Measurements from ENCODE around the gene L2HGDH.

DNA sequence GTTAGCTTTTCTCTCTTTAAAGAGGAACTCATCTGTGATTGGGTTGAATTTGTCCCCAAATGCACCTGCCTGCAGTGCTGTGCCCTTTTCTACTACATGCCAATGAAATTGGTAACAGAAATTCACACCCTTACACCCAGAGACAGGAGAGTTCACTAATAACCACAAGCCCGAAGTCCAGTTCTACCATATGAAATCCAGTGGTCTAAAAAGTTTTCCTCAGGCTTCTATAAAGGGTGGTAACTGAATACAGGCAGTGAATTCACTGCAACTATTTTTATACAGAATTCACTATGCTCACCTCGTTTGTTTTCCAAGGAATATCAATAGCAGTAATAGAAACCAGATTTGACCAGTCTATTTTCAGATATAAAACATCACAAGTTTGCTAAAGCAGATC is 49.2 kb downstream of the L2HGDH start:
- TF ChIP-seq, protein P1, sequence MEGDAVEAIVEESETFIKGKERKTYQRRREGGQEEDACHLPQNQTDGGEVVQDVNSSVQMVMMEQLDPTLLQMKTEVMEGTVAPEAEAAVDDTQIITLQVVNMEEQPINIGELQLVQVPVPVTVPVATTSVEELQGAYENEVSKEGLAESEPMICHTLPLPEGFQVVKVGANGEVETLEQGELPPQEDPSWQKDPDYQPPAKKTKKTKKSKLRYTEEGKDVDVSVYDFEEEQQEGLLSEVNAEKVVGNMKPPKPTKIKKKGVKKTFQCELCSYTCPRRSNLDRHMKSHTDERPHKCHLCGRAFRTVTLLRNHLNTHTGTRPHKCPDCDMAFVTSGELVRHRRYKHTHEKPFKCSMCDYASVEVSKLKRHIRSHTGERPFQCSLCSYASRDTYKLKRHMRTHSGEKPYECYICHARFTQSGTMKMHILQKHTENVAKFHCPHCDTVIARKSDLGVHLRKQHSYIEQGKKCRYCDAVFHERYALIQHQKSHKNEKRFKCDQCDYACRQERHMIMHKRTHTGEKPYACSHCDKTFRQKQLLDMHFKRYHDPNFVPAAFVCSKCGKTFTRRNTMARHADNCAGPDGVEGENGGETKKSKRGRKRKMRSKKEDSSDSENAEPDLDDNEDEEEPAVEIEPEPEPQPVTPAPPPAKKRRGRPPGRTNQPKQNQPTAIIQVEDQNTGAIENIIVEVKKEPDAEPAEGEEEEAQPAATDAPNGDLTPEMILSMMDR (conservative IDR thresholded peaks at IDR 0.05; ENCODE audit: low read depth, low read length) = no peak
- TF ChIP-seq POLR2A (IDR thresholded peaks at IDR 0.05; ENCODE audit: low read depth, low read length) = no peak
- TF ChIP-seq BHLHE40 (IDR thresholded peaks at IDR 0.05; ENCODE audit: low read depth, low read length) = no peak
- no peak for TF ChIP-seq SMC3 (IDR thresholded peaks at IDR 0.05; ENCODE audit: low read depth, low read length)
- TF ChIP-seq CEBPB (IDR thresholded peaks at IDR 0.05; ENCODE audit: low read depth, low read length) = no peak
- TF ChIP-seq, protein P2, sequence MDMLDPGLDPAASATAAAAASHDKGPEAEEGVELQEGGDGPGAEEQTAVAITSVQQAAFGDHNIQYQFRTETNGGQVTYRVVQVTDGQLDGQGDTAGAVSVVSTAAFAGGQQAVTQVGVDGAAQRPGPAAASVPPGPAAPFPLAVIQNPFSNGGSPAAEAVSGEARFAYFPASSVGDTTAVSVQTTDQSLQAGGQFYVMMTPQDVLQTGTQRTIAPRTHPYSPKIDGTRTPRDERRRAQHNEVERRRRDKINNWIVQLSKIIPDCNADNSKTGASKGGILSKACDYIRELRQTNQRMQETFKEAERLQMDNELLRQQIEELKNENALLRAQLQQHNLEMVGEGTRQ (IDR thresholded peaks at IDR 0.05; ENCODE audit: low read depth, low read length) = no peak

Measured in IMR-90 (cell line).